SK-N-SH (cell line): Measurements from ENCODE around the gene MROH2A. TPM values are rescaled to one million over a fixed set of nuclear protein-coding genes. Genes with fewer than 3 reads are reported as not detected.

Experiments used
- CTCF ChIA-PET: fragments of 300-600, 350-600 bp; formaldehyde crosslinking; extraction: SDS; loops from one replicate; lab custom pipeline; 2021; lab: Yijun Ruan, JAX
- POLR2A ChIA-PET: fragments of 350-600 bp; sonication (Branson Sonifier 250); formaldehyde crosslinking; extraction: SDS; loops from one replicate; lab custom pipeline; 2020; ENCODE audit warnings: antibody characterized with exemption, inconsistent platforms; lab: Yijun Ruan, JAX
- DNase-seq: peaks from one replicate; pipeline ENCODE4 v3.0.0; 2012
- H2AFZ ChIP-seq: fragments of 200-600 bp; sonication (generic); 2 replicates; pipeline ENCODE4 v1.8.1; 2016; ENCODE audit warnings: antibody characterized with exemption, mild to moderate bottlenecking, low read depth
- H3F3A ChIP-seq: fragments of 200-600 bp; sonication (generic); replicated peaks from 2 replicates; pipeline ENCODE3; 2016; ENCODE audit warnings: antibody characterized with exemption, mild to moderate bottlenecking; ENCODE audit not compliant: insufficient read depth
- H3K27ac ChIP-seq, 2 experiments: fragments of 200-500 bp in 1 of 2; fragments of 200-600 bp in 1 of 2; sonication (Bioruptor generic) in 1 of 2; sonication (generic), shearing (Covaris generic) in 1 of 2; 2 replicates each; pipeline versions ENCODE4 v1.5.1 to v1.6.1; 2014 to 2016; ENCODE audit warnings: low read depth in 2 of 2, inconsistent platforms in 1 of 2, low read length in 1 of 2, mild to moderate bottlenecking in 1 of 2, mixed read lengths in 1 of 2
- H3K27me3 ChIP-seq: fragments of 200-600 bp; sonication (generic), shearing (Covaris generic); 2 replicates; pipeline ENCODE4 v1.6.1; 2016; ENCODE audit warnings: mixed run types; ENCODE audit not compliant: insufficient read depth
- H3K36me3 ChIP-seq, 2 experiments: fragments of 200-500 bp in 1 of 2; fragments of 200-600 bp in 1 of 2; sonication (Bioruptor generic) in 1 of 2; sonication (generic) in 1 of 2; replicated peaks in 1 of 2; 2 replicates each; pipeline versions ENCODE3 to v1.5.1; 2014 to 2016; ENCODE audit warnings: low read length in 1 of 2, mild to moderate bottlenecking in 1 of 2; ENCODE audit not compliant: insufficient read depth in 2 of 2, control insufficient read depth in 1 of 2
- H3K4me1 ChIP-seq, 2 experiments: fragments of 200-500 bp in 1 of 2; fragments of 200-600 bp in 1 of 2; sonication (Bioruptor generic) in 1 of 2; sonication (generic), shearing (Covaris generic) in 1 of 2; 2 replicates each; pipeline versions ENCODE4 v1.5.1 to v1.6.1; 2014 to 2016; ENCODE audit warnings: low read depth in 1 of 2, low read length in 1 of 2, mixed run types in 1 of 2; ENCODE audit not compliant: insufficient read depth in 2 of 2, control insufficient read depth in 1 of 2
- H3K4me2 ChIP-seq: fragments of 200-600 bp; sonication (generic), shearing (Covaris generic); 2 replicates; pipeline ENCODE4 v1.6.1; 2017; ENCODE audit warnings: mixed run types
- H3K4me3 ChIP-seq, 2 experiments: fragments of 200-500 bp in 1 of 2; fragments of 200-600 bp in 1 of 2; sonication (Bioruptor generic) in 1 of 2; sonication (generic), shearing (Covaris generic) in 1 of 2; 2 replicates each; pipeline versions ENCODE4 v1.5.1 to v1.8.1; 2014 to 2016; ENCODE audit warnings: low read depth in 2 of 2, inconsistent platforms in 1 of 2, low read length in 1 of 2, mild to moderate bottlenecking in 1 of 2, mixed read lengths in 1 of 2, moderate library complexity in 1 of 2
- H3K79me2 ChIP-seq: fragments of 200-600 bp; sonication (generic); 2 replicates; pipeline ENCODE4 v1.8.1; 2017; ENCODE audit warnings: mild to moderate bottlenecking; ENCODE audit not compliant: insufficient read depth
- H3K9ac ChIP-seq: fragments of 200-600 bp; sonication (generic); 2 replicates; pipeline ENCODE4 v1.6.1; 2017; ENCODE audit warnings: mixed run types
- H3K9me2 ChIP-seq: fragments of 200-600 bp; sonication (generic); 2 replicates; pipeline ENCODE4 v1.6.1; 2017; ENCODE audit warnings: mixed run types
- H3K9me3 ChIP-seq: fragments of 200-600 bp; sonication (generic); 2 replicates; pipeline ENCODE4 v1.6.1; 2017; ENCODE audit warnings: mixed run types, mild to moderate bottlenecking, moderate library complexity
- H4K20me1 ChIP-seq: fragments of 200-600 bp; sonication (generic); 2 replicates; pipeline ENCODE4 v1.6.1; 2017; ENCODE audit warnings: mild to moderate bottlenecking, mixed run types; ENCODE audit not compliant: insufficient read depth
- FOXJ3 ChIP-seq: sonication (generic); formaldehyde crosslinking; IDR thresholded peaks from 2 replicates; pipeline ENCODE4 v1.5.1; 2020; ENCODE audit warnings: mild to moderate bottlenecking, missing genetic modification reagents
- IRF3 ChIP-seq: fragments of 150-350 bp; IDR thresholded peaks from 2 replicates; pipeline ENCODE4 v1.6.1; 2016; ENCODE audit warnings: mild to moderate bottlenecking, low read depth, low read length
- MAX ChIP-seq: IDR thresholded peaks from 2 replicates; pipeline ENCODE4 v1.4.0; 2012; ENCODE audit warnings: low read depth
- PBX3 ChIP-seq: IDR thresholded peaks from 2 replicates; pipeline ENCODE4; 2012
- POLR2AphosphoS5 ChIP-seq: IDR thresholded peaks from 2 replicates; pipeline ENCODE4 v1.6.1; 2012; ENCODE audit warnings: low read depth, low read length
- RAD21 ChIP-seq: IDR thresholded peaks from 2 replicates; pipeline ENCODE4 v1.6.1; 2012; ENCODE audit warnings: mild to moderate bottlenecking, low read length
- RFX5 ChIP-seq: IDR thresholded peaks from 2 replicates; pipeline ENCODE4 v1.6.1; 2012; ENCODE audit warnings: mild to moderate bottlenecking, improper control_type of control experiment, low read length
- SIN3A ChIP-seq: IDR thresholded peaks from 2 replicates; pipeline ENCODE4 v1.6.1; 2012; ENCODE audit warnings: low read depth, mild to moderate bottlenecking, low read length, moderate library complexity, borderline replicate concordance
- ZBTB33 ChIP-seq: IDR thresholded peaks from 2 replicates; pipeline ENCODE4 v1.4.0; 2012; ENCODE audit warnings: low read depth, borderline replicate concordance
- WGBS: methylation state at CpG from one replicate; pipeline ENCODE4 v1.1.6; 2017; ENCODE audit warnings: low lambda C conversion rate; 5-methylcytosine and 5-hydroxymethylcytosine counted together
- polyA plus RNA-seq, 3 experiments: library from polyadenylated mRNA; depleted of rRNA; stranded (reverse); fragments of >200 nt; gene quantifications; 2 replicates each; pipeline ENCODE4 v1.2.3, GENCODE V29; 2012

MROH2A gene
- polyA plus RNA-seq, 1 of the 3 experiments (the other 2 are of a cell fraction): 0.02 TPM

- ChIA-PET CTCF (interaction anchor here (0.8 to 1.0 kb wide), 2 partner anchors 27 to 77 kb away, joined by 3 to 4 read pairs; no protein-coding TSS in a partner anchor), POLR2A (interaction anchor here (0.9 kb wide), 1 partner anchor 14 kb away, joined by 4 read pairs; no protein-coding TSS in a partner anchor)
- Histone ChIP-seq H3K4me3 (no peak overlapping the region), H2AFZ (no peak overlapping the region), H3K9ac (no peak overlapping the region), H3K4me2 (no peak overlapping the region), H3K9me3 (no peaks in the 10 kb centered on the region), H3K4me1 (peaks cover 0 to 18% of the 10 kb centered on the region in 2 experiments; a peak in 1 of 4 replicates), H4K20me1 (peaks cover 46% of the 10 kb centered on the region; the same call in 1 of the 2 replicates), H3K36me3 (peaks cover 50 to 56% of the 10 kb centered on the region in 2 experiments), H3K27ac (peak overlapping the region in 1 of 2 experiments; percentile 16; a peak in 2 of 4 replicates), H3K79me2 (peaks cover 84% of the 10 kb centered on the region), H3K27me3 (no peaks in the 10 kb centered on the region), H3K9me2 (no peaks in the 10 kb centered on the region), H3F3A (peaks cover 7% of the 10 kb centered on the region)
- DNase-seq: no peak
- 84% methylated on average over 11 of the region's 12 CpGs for WGBS
- no peak for TF ChIP-seq MAX
- no peak for TF ChIP-seq PBX3
These were observed 60.8 kb downstream of the MROH2A start for GRCh38 chr2:233838726-233839446.

GRCh38 chr2:233839447-233839820 lies 61.3 kb downstream of the MROH2A start:
- TF ChIP-seq RAD21 (no peak), IRF3 (no peak), FOXJ3 (no peak), POLR2AphosphoS5 (no peak), MAX (no peak), SIN3A (no peak), RFX5 (no peak), PBX3 (no peak), ZBTB33 (no peak)

More at GRCh38 chr2:233839447-233839820, 61.3 kb downstream of the MROH2A start:
- ChIA-PET CTCF (no interaction called here), POLR2A (interaction anchor here (0.9 kb wide), 1 partner anchor 13 kb away, joined by 4 read pairs; no protein-coding TSS in a partner anchor)
- Histone ChIP-seq H4K20me1 (peaks cover 46% of the 10 kb centered on the region; the same call in 1 of the 2 replicates), H3K27me3 (no peaks in the 10 kb centered on the region), H2AFZ (no peak overlapping the region), H3K4me1 (peaks cover 0 to 18% of the 10 kb centered on the region in 2 experiments; a peak in 1 of 4 replicates), H3K9me2 (no peaks in the 10 kb centered on the region), H3K4me3 (no peak overlapping the region), H3K9ac (no peak overlapping the region), H3F3A (peaks cover 7% of the 10 kb centered on the region), H3K4me2 (no peak overlapping the region), H3K36me3 (peaks cover 54 to 62% of the 10 kb centered on the region in 2 experiments), H3K27ac (no peak overlapping the region), H3K9me3 (no peaks in the 10 kb centered on the region), H3K79me2 (peaks cover 90% of the 10 kb centered on the region)
- WGBS: 99% methylated on average over 8 of the region's 10 CpGs
- no peak for DNase-seq
